ENCODE results near the gene ATG5.

DNA sequence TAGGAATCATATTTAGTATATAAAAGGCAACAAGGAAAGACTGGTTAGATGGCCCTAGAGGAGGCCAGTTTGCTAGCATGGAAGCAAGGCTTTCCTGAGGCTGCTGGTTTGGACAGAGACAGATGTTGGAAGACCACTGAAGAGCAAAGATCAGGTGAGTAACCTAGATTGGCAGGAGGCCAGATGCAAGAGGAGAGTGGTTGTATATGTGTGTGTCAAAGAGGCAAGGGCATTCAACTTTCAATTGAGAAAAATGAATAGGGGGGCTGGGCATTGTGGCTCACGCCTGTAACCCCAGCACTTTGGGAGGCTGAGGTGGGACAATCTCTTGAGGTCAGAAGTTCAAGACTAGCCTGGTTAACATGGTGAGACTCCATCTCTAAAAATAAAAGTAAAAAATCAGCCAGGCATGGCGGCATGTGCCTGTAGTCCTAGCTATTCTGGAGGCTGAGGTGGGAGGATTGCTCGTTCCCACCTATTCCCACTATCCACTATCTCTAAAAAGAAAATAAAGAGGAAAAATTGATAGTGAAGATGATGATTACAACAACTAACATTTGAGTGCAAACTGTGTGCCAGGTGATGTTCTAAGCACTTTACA lies 159.6 kb downstream of the ATG5 start:
- TF ChIP-seq POLR2A (IDR thresholded peaks at IDR 0.05; ENCODE audit: low read depth): no peak
- no peak for TF ChIP-seq EP300 (IDR thresholded peaks at IDR 0.05)
